ENCODE measurements around the gene TGFBR3L.

TGFBR3L gene

GRCh38 chr19:7914598-7915045 is at the start of gene TGFBR3L:
TGFBR3L (plus strand) TSS chr19:7914830.
- no peak for DNase-seq

- DNase-seq = no peak
Observed at GRCh38 chr19:7865262-7865911, 49.2 kb upstream of the TGFBR3L start.

GRCh38 chr19:7866399-7867091 is 48.1 kb upstream of the TGFBR3L start:
- DNase-seq = no peak

GRCh38 chr19:7867092-7867844 is 47.4 kb upstream of the TGFBR3L start:
- no peak for DNase-seq

GRCh38 chr19:7868326-7868670 is 46.3 kb upstream of the TGFBR3L start:
- no peak for DNase-seq

GRCh38 chr19:7868671-7869452 is 45.8 kb upstream of the TGFBR3L start:
- peak; percentile 70 to 80 for DNase-seq

- DNase-seq = peak; percentile 66 to 81
Observed at GRCh38 chr19:7869453-7869909, 45.1 kb upstream of the TGFBR3L start.

- DNase-seq = no peak
Observed at GRCh38 chr19:7869910-7870511, 44.6 kb upstream of the TGFBR3L start.

GRCh38 chr19:7870571-7871436 is 43.8 kb upstream of the TGFBR3L start:
- peak; percentile 39 to 52 for DNase-seq

GRCh38 chr19:7871437-7872305 is 43.0 kb upstream of the TGFBR3L start:
- peak; percentile 73 to 85 for DNase-seq

- DNase-seq = no peak
Observed at GRCh38 chr19:7872306-7873204, 42.1 kb upstream of the TGFBR3L start.

- no peak for DNase-seq
Observed at GRCh38 chr19:7873304-7874075, 41.1 kb upstream of the TGFBR3L start.

GRCh38 chr19:7874076-7874896 is 40.3 kb upstream of the TGFBR3L start, which contains the start of gene PRR36:
PRR36 (minus strand) TSS chr19:7874390; CDS start chr19:7873689, 701 bp downstream.
- DNase-seq = no peak

GRCh38 chr19:7874897-7875273 is 39.7 kb upstream of the TGFBR3L start:
- no peak for DNase-seq

GRCh38 chr19:7877249-7877836 is 37.3 kb upstream of the TGFBR3L start:
- no peak for DNase-seq

- DNase-seq = no peak
Observed at GRCh38 chr19:7879111-7879807, 35.4 kb upstream of the TGFBR3L start.
